Progenitor cell of endocrine pancreas (in vitro differentiated cells): ENCODE measurements around the gene NRCAM. TPM values are rescaled to one million over a fixed set of nuclear protein-coding genes. Genes with fewer than 3 reads are reported as not detected.
"Not testable (repeated sequence)": the region's sequence is repeated elsewhere in the genome, so short reads cannot be mapped to it uniquely, and the experiment has no call there.

Experiments
- DNase-seq: peaks from one replicate; pipeline ENCODE4 v3.0.0; 2021; ENCODE audit warnings: low spot score; ENCODE audit not compliant: unreplicated experiment
- H3K27ac Mint-ChIP-seq: 2 replicates; pipeline ENCODE4 v1.8.0; 2021; ENCODE audit warnings: mild to moderate bottlenecking, moderate library complexity, mixed read lengths
- H3K27me3 Mint-ChIP-seq: 2 replicates; pipeline ENCODE4 v1.8.0; 2021; ENCODE audit warnings: mixed read lengths
- H3K36me3 Mint-ChIP-seq: 2 replicates; pipeline ENCODE4 v1.8.0; 2022; ENCODE audit warnings: mixed read lengths; ENCODE audit not compliant: insufficient read depth
- H3K4me1 Mint-ChIP-seq: 2 replicates; pipeline ENCODE4 v1.8.0; 2021; ENCODE audit warnings: low read depth, mixed read lengths
- H3K4me3 Mint-ChIP-seq: 2 replicates; pipeline ENCODE4 v1.8.0; 2021; ENCODE audit warnings: low read depth, mild to moderate bottlenecking, moderate library complexity, mixed read lengths
- H3K9me3 Mint-ChIP-seq: 2 replicates; pipeline ENCODE4 v1.8.0; 2021; ENCODE audit warnings: low read depth, mixed read lengths
- CTCF ChIP-seq: fragments of 200-600 bp; sonication (generic); IDR thresholded peaks from one replicate; pipeline ENCODE4 v1.5.0; 2021; ENCODE audit warnings: antibody characterized with exemption, mild to moderate bottlenecking; ENCODE audit not compliant: unreplicated experiment
- total RNA-seq: library from RNA; stranded (reverse); gene quantifications from 2 replicates; pipeline ENCODE4 v1.2.1, GENCODE V29; 2021

NRCAM gene
- total RNA-seq, 1 donor from 2014 or later, result 19.9 TPM

GRCh38 chr7:108283252-108283651, 173.0 kb downstream of the NRCAM start:
- no peak for DNase-seq
- Mint-ChIP-seq H3K36me3 (no peaks in the 10 kb centered on the region), H3K27me3 (no peaks in the 10 kb centered on the region), H3K9me3 (no peaks in the 10 kb centered on the region), H3K4me1 (no peaks in the 10 kb centered on the region), H3K27ac (no peak overlapping the region), H3K4me3 (no peak overlapping the region)
- no peak for TF ChIP-seq CTCF

DNA sequence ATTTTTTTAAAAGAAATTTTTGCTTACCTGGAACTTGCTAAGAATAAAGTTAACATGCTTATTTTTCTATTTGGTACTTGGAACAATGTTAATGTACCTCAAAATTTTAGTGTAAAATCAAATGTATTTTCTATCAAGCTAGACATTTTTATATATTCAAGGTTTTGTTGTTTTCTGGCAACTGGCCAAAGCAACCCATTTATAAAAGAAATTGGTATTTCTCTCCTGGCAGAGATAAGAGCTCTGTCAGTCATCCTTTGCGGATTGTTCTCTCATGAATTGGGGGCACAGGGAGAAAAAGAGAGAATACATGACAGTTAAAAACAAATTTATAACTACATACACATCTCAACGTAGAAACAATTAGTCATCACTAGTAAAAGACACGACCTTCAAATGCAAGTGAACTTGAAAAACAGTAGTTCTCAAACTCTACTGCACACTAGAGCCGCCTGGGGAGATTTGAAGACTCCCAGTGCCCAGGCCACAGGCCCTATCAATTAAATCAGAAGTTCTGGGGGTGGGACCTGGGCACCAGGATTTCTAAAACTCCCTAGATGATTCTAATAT, 173.7 kb downstream of the NRCAM start:
- Mint-ChIP-seq H3K4me3 (no peak overlapping the region), H3K4me1 (no peaks in the 10 kb centered on the region), H3K9me3 (no peaks in the 10 kb centered on the region), H3K27ac (no peak overlapping the region), H3K27me3 (no peaks in the 10 kb centered on the region), H3K36me3 (no peaks in the 10 kb centered on the region)
- DNase-seq, result no peak
- TF ChIP-seq CTCF, result no peak

- DNase-seq, result no peak
- TF ChIP-seq CTCF, result no peak
- Mint-ChIP-seq H3K27ac (no peak overlapping the region), H3K4me1 (no peaks in the 10 kb centered on the region), H3K27me3 (no peaks in the 10 kb centered on the region), H3K4me3 (no peak overlapping the region), H3K36me3 (peaks cover 2% of the 10 kb centered on the region), H3K9me3 (peaks cover 14% of the 10 kb centered on the region)
These were observed 176.1 kb downstream of the NRCAM start for GRCh38 chr7:108280136-108280535.

GRCh38 chr7:108278776-108279175, 177.5 kb downstream of the NRCAM start:
- Mint-ChIP-seq H3K36me3 (peaks cover 2% of the 10 kb centered on the region), H3K27me3 (no peaks in the 10 kb centered on the region), H3K4me1 (no peaks in the 10 kb centered on the region), H3K4me3 (no peak overlapping the region), H3K9me3 (peaks cover 23% of the 10 kb centered on the region), H3K27ac (no peak overlapping the region)
- no peak for DNase-seq
- no peak for TF ChIP-seq CTCF

- Mint-ChIP-seq H3K4me1 (no peaks in the 10 kb centered on the region), H3K4me3 (no peak overlapping the region), H3K36me3 (peaks cover 2% of the 10 kb centered on the region), H3K9me3 (peaks cover 23% of the 10 kb centered on the region), H3K27me3 (no peaks in the 10 kb centered on the region), H3K27ac (no peak overlapping the region)
- no peak for TF ChIP-seq CTCF
- no peak for DNase-seq
These were observed 178.0 kb downstream of the NRCAM start for GRCh38 chr7:108278281-108278680.

DNA sequence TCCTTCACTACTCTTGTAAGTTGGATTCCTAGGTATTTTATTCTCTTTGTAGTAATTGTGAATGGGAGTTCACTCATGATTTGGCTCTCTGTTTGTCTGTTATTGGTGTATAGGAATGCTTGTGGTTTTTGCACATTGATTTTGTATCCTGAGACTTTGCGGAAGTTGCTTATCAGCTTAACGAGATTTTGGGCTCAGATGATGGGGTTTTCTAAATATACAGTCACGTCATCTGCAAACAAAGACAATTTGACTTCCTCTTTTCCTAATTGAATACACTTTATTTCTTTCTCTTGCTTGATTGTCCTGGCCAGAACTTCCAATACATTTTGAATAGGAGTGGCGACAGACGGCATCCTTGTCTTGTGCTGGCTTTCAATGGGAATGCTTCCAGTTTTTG, 181.8 kb downstream of the NRCAM start:
- H3K27ac Mint-ChIP-seq, DNase-seq, H3K4me1 Mint-ChIP-seq, H3K36me3 Mint-ChIP-seq, H3K4me3 Mint-ChIP-seq, H3K27me3 Mint-ChIP-seq: not testable (repeated sequence)
- peaks cover 23% of the 10 kb centered on the region for H3K9me3 Mint-ChIP-seq

- H3K27me3 Mint-ChIP-seq, H3K4me3 Mint-ChIP-seq, H3K36me3 Mint-ChIP-seq, DNase-seq, H3K4me1 Mint-ChIP-seq, H3K27ac Mint-ChIP-seq: not testable (repeated sequence)
- H3K9me3 Mint-ChIP-seq, result peaks cover 23% of the 10 kb centered on the region
These were observed 183.3 kb downstream of the NRCAM start for GRCh38 chr7:108272891-108273290.
